Testis (tissue), 3 donors: ENCODE measurements around the gene COPB2. TPM values are rescaled to one million over a fixed set of nuclear protein-coding genes. Genes with fewer than 3 reads are reported as not detected.
"Not testable (repeated sequence)": the region's sequence is repeated elsewhere in the genome, so short reads cannot be mapped to it uniquely, and the experiment has no call there.

Experiments used
- DNase-seq: peaks from one replicate; pipeline ENCODE4 v3.0.0-alpha.2; 2019
- H3K27ac ChIP-seq, 2 donors: fragments of 200-600 bp; sonication (generic); one replicate each; pipeline ENCODE4 v1.5.1; 2019
- H3K27me3 ChIP-seq: fragments of 200-600 bp; sonication (generic); one replicate; pipeline ENCODE4 v1.5.1; 2019
- H3K36me3 ChIP-seq: fragments of 200-600 bp; sonication (generic); one replicate; pipeline ENCODE4 v1.5.1; 2017; ENCODE audit warnings: low read depth; ENCODE audit errors: missing control alignments
- H3K4me1 ChIP-seq: fragments of 200-600 bp; sonication (generic); one replicate; pipeline ENCODE4 v1.5.1; 2019
- H3K4me3 ChIP-seq, 2 donors: fragments of 200-600 bp; sonication (generic); one replicate each; pipeline ENCODE4 v1.5.1; 2017 to 2019
- H3K9me3 ChIP-seq: fragments of 200-600 bp; sonication (generic); one replicate; pipeline ENCODE4 v1.5.1; 2017
- CTCF ChIP-seq, 3 experiments: fragments of 450-650 bp in 2 of 3; fragments of 200-600 bp in 1 of 3; sonication (generic) in 1 of 3; IDR thresholded peaks; one replicate each; pipeline ENCODE4 v1.5.1; 2016 to 2019; ENCODE audit warnings: antibody characterized with exemption in 3 of 3, mild to moderate bottlenecking in 2 of 3, moderate library complexity in 1 of 3
- POLR2A ChIP-seq: fragments of 450-650 bp; IDR thresholded peaks from one replicate; pipeline ENCODE4 v1.6.1; 2017; ENCODE audit warnings: antibody characterized with exemption, mild to moderate bottlenecking, moderate library complexity
- WGBS, 2 donors: methylation state at CpG; one replicate each; pipeline ENCODE4 v1.1.5; 2018; 5-methylcytosine and 5-hydroxymethylcytosine counted together
- intact Hi-C: fragments of 100-400 bp; cut with DNase I; formaldehyde crosslinking; loops from one replicate; pipeline ENCODE4 v1.15.1; 2023; ENCODE audit warnings: low total_unique reads
- polyA plus RNA-seq: library from polyadenylated mRNA; stranded (reverse); fragments of 350-450 nt; fragmentation: Illumina TruSeq; extraction: RNeasy Lipid Tissue Mini Kit (QIAGEN cat#74804); gene quantifications from one replicate; pipeline ENCODE4 v1.2.3, GENCODE V29; 2014; ENCODE audit warnings: low read depth, low replicate concordance; ENCODE audit not compliant: insufficient read depth
- total RNA-seq, 2 donors: library from RNA; depleted of rRNA; stranded (reverse); fragments of >200 nt; gene quantifications; one replicate each; pipeline ENCODE4 v1.2.3, GENCODE V29; 2016

The COPB2 gene
- total and polyA plus RNA-seq, 3 donors from 2014 or later, result 63.5 to 76.5 (median 73.8) TPM

- Histone ChIP-seq H3K36me3 (no peaks in the 10 kb centered on the region), H3K27me3 (no peaks in the 10 kb centered on the region), H3K9me3 (no peaks in the 10 kb centered on the region), H3K4me1 (peaks cover 9% of the 10 kb centered on the region), H3K27ac (no peak overlapping the region), H3K4me3 (no peak overlapping the region)
- no peak for DNase-seq
- intact Hi-C loops, result no loop called here
- no peak for TF ChIP-seq CTCF (IDR thresholded peaks at IDR 0.05)
- TF ChIP-seq POLR2A, result no peak
Measured at GRCh38 chr3:139342054-139342453, 47.4 kb downstream of the COPB2 start.

GRCh38 chr3:139340784-139341183 is 48.7 kb downstream of the COPB2 start:
- Histone ChIP-seq H3K36me3 (no peaks in the 10 kb centered on the region), H3K4me1 (peaks cover 9% of the 10 kb centered on the region), H3K9me3 (no peaks in the 10 kb centered on the region), H3K27ac (no peak overlapping the region), H3K4me3 (no peak overlapping the region), H3K27me3 (no peaks in the 10 kb centered on the region)
- no peak for DNase-seq
- TF ChIP-seq POLR2A (no peak), CTCF (IDR thresholded peaks at IDR 0.05) (no peak)
- intact Hi-C loops, result no loop called here

GRCh38 chr3:139339219-139339906 is 50.1 kb downstream of the COPB2 start:
- no peaks in the 10 kb centered on the region for H3K9me3 ChIP-seq
- H3K4me1 ChIP-seq, result peaks cover 1% of the 10 kb centered on the region
- intact Hi-C loops, result no loop called here
- DNase-seq, result no peak
- TF ChIP-seq CTCF (IDR thresholded peaks at IDR 0.05) (no peak), POLR2A (no peak)
- no peaks in the 10 kb centered on the region for H3K27me3 ChIP-seq
- H3K27ac ChIP-seq, result no peak overlapping the region
- 66 to 73% methylated on average over 3 to 4 of the region's 4 CpGs for whole genome bisulfite sequencing, 2 donors
- no peaks in the 10 kb centered on the region for H3K36me3 ChIP-seq
- H3K4me3 ChIP-seq, result no peak overlapping the region

- 92 to 98% methylated on average over 4 of the region's 4 CpGs for WGBS, 2 donors
- DNase-seq, result no peak
- H3K27ac ChIP-seq, result no peak overlapping the region
- H3K4me3 ChIP-seq, result no peak overlapping the region
- H3K27me3 ChIP-seq, result no peaks in the 10 kb centered on the region
- no peaks in the 10 kb centered on the region for H3K4me1 ChIP-seq
- intact Hi-C loops, result no loop called here
- H3K9me3 ChIP-seq, result no peaks in the 10 kb centered on the region
- no peak for TF ChIP-seq POLR2A
- no peak for TF ChIP-seq CTCF (IDR thresholded peaks at IDR 0.05)
- no peaks in the 10 kb centered on the region for H3K36me3 ChIP-seq
Measured at GRCh38 chr3:139338405-139338804, 51.0 kb downstream of the COPB2 start.

- WGBS, 2 donors, result 53 to 63% methylated on average over 1 of the region's 1 CpG
- H3K9me3 ChIP-seq, H3K27ac ChIP-seq, H3K4me3 ChIP-seq, H3K27me3 ChIP-seq, H3K4me1 ChIP-seq, DNase-seq, H3K36me3 ChIP-seq, intact Hi-C loops: not testable (repeated sequence)
Measured at GRCh38 chr3:139334675-139335074, 54.8 kb downstream of the COPB2 start.
